DMS114 treated with DMSO at 0.1 percent for 48 hours (cell line): ENCODE measurements around the gene KLHL6.

Experiments
- DNase-seq: peaks from one replicate; lab custom pipeline; 2025; ENCODE audit not compliant: unreplicated experiment; lab: John Stamatoyannopoulos, UW

KLHL6 gene, protein sequence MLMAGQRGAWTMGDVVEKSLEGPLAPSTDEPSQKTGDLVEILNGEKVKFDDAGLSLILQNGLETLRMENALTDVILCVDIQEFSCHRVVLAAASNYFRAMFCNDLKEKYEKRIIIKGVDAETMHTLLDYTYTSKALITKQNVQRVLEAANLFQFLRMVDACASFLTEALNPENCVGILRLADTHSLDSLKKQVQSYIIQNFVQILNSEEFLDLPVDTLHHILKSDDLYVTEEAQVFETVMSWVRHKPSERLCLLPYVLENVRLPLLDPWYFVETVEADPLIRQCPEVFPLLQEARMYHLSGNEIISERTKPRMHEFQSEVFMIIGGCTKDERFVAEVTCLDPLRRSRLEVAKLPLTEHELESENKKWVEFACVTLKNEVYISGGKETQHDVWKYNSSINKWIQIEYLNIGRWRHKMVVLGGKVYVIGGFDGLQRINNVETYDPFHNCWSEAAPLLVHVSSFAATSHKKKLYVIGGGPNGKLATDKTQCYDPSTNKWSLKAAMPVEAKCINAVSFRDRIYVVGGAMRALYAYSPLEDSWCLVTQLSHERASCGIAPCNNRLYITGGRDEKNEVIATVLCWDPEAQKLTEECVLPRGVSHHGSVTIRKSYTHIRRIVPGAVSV

DNA sequence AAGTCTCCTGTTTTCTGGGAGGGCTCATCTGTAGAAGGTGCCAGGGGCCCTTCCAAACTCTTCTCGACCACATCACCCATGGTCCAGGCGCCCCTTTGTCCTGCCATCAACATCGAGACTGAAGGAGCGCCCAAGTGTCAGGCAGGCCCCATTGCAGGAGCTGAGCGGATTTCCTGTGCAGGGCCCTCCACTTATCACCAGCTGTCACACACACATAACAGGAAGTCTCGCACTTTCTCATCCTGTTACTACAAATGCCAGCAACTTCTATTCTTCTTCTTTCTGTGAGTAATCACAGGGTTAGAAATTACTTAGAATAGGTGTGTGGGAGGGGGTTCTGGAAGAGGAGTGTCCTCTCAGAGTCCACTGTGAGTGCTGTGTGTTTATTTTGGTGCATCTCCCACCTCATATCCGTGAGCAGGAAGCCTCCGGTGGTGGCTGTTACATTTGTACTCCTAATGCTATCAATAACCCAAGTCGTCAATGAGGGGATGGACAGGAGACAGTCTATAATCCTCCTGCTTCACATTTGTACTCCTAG is at the start of gene KLHL6:
Gene KLHL6 (minus strand): TSS at position 166 of the 541 bp plus-strand sequence. CDS start 53 bp downstream, at position 113.
- DNase-seq = no peak

DNA sequence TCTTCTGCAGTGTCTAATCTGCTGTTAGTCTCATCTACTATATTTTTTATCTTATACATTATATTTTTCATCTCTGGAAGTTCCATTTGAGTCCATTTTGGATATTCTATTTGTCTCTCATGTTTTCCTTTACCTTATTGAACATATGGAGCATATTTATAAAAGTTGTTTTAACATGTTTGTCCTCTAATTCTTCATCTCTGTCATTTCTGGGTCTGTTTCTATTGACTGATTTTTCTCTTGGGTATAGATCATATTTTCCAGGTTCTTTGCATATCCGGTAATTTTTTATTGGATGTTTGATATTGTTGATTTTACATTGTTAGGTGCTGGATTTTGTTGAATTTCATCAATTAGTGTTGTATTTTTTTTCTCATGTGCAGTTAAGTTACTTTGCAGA is 42.5 kb upstream of the KLHL6 start:
- DNase-seq = no peak

DNA sequence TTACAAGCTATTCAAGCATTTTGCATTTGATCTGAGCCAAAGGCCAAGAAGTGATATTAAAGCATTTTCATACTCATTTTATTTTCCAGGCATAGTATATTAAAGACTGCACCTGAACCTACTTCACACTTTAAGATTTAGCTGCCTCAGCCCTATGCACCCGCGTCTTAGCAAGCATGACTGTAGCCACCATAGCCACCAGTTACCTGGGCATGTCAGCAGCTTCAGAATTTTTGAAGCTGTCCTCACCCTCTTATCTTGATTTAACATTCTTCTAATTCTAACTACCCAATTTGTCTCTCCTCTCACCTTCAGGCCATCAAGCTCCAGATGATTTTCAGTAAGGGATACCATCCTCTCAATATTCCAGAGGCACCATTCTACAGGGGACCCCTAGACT is 39.1 kb upstream of the KLHL6 start:
- no peak for DNase-seq

DNA sequence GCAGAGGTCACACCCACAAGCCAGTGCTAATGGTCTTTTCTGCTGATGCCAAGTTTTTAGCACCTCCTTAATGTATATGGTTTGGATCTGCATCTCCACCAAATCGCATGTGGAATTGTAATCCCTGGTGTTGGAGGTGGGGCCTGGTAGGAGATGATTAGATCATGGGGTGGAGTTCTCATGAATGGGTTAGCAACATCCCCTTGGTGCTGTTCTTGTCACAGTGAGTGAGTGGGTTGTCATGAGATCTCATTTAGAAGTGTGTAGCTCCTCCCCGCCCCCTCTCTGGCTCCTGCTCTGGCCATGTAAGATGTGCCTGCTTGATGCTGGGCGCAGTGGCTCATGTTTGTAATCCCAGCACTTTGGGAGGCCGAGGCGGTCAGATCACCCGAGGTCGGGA is 37.3 kb upstream of the KLHL6 start:
- no peak for DNase-seq

DNA sequence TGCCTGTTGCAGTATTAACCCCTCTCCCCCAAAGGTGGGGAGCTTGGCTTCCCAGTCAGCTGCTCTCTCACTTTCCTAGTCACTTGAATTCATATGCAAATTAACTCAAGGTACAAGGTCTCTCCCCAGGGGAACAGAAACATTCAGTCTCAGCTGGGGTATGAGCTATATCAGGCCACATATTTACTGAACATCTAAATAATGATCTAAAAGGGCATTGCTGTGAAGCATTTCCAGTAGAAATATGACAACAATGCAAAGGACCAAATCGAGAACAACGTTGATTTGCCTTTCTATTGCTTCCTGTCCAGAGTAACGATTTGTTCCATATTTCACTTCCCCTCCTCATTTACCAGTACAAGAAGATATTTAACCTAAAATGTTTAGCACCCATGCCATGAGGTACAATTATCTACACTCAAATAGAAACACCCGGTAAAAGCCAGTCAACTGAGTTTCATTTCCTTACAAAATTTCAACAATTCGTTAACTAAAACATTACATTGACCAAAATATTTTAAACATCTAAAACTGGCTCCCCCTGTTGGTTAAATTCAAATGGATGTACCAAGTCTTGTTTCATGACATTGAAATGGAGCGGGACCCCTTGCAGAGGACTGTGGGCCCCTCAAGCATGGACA is 36.5 kb upstream of the KLHL6 start:
- DNase-seq = no peak

DNA sequence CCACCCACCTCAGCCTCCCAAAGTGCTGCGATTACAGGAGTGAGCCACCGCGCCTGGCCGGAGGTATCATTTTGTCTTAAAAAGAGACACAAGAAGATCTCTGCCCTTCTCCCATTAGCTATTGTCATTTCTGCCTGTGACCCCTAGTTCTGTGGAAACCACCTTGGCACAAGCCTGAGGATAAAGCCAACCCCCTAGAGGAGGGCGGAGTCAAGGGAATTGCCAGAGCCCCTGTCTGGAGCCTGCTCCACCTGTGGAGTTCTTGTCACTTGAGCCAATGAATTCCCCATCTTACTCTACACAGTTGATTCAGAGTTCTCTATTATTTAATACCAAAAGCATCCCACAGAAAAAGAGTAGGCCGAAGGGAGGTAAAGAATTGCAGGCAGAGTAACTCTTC is 34.9 kb upstream of the KLHL6 start:
- no peak for DNase-seq

DNA sequence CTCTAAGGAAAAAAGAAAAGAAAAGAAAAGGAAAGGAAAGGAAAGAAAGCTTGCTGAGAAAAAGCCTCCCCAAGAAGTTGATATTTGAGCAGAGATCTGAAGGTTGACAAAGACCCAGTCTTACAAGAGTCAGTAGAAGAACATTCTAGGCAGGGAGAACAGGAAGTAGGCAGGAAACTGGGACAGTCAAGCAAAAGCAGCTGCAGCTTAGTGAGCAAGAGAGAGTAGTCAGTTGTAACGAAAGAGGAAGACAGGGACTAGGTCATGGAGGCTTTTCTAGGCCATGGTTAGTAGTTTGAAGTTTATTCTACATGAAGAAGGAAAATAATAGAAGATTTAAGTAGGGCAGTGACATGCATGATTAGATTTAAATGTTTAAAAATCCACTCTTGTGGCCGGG is 31.8 kb upstream of the KLHL6 start:
- DNase-seq = no peak

DNA sequence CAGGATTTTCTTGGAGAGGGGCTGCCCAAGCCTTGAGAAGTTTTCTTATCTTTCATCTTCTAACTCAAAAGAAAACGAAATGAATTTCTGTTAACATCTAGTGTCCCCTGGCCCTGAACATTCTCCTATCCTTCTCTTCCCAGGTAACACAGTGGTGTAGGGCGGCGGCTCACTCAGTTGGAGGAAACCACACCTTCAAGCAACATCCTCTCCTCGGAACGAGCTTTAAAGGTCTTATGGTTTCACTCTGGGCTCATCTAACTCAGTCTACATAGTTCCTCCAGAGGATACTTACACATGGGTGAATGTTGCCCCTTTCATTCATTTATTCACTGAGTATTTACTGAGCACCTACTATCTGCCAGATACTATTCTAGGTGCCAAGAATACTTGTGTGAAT is 31.0 kb upstream of the KLHL6 start:
- DNase-seq = no peak

DNA sequence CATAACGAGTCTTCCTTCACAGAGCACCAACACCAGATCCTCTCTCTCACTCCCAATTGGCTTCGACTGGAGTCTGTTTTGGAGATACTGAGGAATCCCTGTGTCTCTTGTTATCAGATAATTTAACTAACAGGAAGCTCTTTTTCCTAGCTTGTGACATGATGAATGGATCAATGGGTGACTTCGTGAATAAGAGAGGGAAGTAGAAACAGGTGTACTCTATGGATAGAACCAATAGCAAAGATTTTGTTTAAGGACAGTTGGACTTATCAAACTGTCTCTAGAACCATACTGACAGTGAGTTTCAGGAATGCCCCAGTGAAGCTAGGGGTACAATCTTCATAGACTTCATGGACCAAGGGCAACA is 29.4 kb upstream of the KLHL6 start:
- DNase-seq = no peak

DNA sequence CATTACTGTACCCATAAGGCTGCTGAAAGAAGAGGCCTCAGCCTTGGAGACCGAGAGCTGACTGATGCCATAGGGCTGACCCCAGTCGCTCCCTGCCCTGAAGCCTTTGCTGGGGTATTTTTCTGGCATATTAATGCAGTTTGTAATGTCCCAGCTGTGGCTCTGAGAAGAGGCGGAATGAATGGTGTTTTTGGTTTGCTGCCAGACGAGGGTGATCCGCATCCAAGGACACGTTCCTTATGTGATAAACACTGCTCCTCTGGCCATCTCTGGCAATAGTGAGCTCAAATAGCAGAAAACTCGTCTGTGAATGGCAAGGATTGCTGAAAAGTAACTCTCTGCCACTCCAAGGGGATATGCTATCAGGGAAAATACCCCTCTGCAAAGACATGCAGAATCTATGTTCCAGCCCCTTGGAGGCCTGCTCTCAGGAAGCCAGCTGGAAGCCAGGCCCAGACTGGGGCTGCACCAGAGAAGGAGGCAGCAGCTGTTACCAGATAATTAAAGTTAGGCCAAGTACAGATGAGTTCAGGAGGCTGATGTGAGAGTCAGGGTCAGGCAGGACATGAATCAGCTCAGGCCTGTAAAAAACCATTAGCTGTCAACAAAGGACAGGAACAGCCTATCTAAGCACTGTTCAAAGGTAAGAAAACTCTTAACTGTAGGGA is 28.9 kb upstream of the KLHL6 start:
- no peak for DNase-seq

DNA sequence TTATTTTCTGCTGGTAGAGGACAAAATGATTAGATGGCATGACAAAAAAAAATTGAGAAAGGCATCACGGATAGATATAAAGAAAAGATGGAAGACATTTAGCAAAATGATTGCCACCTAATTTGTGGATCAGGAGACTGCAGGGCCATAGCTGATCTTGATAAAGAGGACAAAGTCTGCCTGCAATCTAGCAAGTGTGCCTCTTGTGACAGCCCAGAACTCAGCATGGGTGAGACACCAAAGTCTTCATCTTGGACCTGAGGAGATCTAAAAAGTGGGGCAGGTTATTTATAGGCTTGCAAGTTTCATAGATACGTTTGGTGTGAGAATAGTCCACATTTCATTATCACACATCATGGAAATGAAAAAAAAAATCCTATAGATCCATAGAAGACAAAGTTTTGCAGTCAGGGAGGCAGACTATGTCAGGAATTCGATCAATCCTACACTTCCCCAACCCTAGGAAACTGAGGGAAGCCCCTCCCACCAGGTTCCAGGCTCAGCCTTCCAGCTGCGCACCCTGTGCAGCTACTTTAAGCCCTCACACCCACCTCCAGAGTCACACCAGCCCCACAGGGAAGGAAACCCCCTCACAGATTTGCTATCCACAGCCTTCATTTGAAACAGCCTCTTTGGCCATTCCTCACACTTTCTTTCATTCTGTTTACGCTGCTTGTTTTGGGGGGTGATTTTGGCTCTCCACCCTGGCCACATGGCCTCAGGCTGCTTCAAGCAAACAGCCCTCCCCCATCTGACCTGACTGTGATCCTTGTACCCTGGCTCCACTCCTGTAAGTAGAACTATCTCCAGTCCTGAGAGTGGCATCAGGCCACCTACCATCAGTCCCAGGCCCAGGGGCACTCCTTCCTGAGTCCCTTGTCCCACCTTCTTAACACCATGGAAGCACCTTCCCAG is 28.1 kb upstream of the KLHL6 start:
- no peak for DNase-seq

DNA sequence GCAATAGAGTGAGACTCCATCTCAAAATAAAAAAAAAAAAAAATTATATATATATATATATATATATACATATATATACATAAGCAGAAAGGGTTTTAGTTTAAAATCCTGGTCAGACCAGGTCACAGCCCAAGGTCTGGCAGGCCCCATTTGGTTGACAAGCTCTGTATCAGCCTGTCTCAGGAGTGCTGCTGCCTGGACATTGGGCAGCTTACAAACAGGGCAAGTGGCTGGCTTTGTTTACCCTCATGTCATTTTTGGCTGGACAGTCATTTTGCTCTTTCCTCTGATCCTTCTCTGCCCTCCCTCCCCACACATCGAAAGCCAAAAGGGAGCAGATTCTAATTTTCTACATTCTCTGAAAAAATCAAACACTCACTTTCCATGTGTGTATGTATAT is 26.7 kb upstream of the KLHL6 start:
- DNase-seq = no peak

DNA sequence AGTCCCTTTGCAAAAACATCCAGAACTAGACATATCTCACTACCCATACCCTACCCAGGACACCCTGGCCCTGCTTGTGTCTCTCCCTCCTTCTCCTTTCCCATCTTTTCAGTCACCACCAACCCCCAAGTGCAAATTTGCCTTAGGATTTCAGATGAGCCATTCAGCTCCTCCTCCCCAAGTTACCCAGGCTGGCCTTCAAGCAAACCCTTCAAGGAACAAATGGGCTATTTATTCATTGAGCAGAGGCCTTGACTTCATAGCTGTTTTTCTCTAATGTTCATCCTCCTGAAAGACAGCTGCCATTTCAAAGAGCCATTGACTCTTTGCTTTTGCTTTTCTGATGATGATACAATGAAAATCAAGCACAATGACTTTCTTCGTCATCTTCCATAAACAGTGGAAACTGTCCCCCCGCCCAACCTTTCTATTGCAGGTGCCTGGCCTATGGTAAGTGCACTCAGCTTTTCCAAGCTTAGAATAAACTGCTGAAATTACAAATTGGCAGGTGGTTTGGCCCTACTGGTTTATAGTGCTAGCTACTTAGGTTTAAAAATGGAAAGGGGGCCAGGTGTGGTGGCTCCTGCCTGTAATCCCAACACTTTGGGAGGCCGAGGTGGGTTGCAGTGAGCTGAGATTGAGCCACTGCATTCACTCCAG is 26.1 kb upstream of the KLHL6 start:
- DNase-seq = no peak

DNA sequence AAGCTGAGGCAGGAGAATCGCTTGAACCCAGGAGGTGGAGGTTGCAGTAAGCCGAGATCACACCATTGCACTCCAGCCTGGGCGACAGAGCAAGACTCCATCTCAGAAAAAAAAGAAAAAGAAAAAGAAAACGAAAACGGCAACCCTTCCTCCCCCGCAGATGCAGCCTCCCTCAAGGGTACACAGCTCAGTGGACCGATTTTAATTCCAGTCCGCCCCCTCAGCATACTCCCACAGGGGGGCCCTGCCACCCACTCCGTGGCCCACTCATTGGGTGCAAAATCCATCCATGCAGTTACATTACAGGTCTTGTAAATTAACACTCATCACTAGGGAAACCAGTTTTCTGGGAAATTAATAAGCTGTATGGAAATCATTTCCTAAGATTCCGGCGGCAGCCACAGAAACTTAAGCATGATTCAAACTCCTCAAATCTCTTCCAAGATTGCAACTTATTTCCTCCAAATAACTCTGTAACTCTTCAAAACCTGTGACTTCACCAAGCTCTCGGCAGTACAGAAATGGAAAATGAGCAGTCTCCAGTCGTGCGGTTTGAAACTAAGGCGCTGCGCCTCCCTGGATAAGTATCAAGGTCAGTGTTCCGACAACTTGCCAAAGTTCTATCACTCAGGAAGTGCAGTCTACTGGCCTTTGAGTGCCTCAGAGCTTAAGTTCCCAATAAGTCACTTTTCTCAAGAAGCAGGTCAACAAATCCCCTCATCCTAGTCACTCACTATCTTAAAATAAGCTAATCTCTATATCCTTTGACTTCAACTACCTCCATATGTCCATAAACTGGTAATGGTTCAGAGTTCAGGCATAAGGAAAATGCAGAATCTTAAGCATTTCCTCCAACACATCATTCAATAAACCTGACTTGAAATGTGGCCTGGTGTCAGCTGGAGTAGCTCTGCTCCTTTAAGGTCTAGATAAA is 24.7 kb upstream of the KLHL6 start:
- DNase-seq = no peak

DNA sequence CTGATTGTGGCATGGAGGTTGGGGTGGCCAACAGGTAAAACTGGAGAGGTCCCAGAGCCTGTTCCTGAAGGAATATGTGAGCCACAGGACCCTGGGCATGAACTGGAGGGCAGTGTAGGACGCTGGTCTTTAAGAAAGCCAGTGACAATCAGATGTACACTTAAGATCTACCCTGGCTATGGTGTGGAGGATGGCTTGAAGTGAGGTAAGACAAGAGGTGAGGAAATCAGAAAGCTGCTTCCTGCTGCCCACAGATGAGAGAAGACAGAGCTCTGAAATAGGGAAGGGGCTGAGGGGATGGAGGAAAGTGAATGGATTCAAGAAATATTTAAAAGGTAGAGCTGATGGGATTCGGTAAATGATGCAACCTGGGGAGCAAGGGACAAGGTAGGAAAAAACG is 22.7 kb upstream of the KLHL6 start:
- DNase-seq = no peak

DNA sequence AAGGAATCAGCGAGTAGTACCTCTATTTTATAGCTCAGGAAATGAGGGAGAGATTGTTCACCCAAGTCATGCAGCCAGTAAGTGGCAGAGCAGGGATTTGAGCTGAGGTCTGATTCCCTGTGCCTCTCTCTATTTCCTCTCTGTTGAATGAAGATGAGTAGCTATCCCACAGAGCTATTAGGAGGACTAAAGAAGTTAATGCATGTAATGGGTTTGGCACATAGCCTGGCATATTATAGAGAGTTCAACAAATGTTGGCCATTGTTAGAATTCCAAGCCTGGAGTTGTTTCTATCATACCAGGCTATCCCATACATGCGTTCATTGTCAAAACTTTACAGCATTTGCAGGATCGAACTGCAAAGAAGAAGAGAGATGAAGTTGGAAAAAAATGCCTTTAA is 21.8 kb upstream of the KLHL6 start:
- no peak for DNase-seq

DNA sequence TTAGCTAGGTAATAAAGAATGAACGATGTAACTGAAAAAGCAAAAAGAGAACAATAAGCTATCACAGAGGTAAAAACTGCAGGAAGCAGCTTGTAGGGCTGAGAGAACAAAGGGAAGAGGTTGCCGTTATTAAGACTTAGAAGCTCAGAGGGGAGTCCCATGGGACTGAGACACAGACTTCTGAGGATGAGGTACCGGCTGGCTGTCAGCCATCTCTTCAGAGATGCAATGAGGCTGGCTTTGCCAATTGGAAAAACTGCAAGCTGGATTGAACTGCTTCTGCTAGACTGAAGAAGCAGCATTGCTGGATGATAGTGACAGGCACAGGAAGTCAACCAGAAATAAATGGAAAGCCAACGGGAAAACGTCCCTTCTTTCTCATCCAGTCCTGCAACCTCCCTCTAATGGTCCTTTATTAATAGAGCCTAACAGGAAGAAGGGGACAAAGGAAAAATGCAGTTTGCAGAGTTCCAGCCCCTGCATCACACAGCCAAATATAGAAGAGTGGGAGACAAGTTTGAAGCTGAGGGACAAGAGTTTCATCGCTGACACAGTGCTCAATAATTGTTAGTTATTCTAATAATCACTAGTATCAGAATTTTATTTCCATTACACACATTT is 21.1 kb upstream of the KLHL6 start:
- no peak for DNase-seq

DNA sequence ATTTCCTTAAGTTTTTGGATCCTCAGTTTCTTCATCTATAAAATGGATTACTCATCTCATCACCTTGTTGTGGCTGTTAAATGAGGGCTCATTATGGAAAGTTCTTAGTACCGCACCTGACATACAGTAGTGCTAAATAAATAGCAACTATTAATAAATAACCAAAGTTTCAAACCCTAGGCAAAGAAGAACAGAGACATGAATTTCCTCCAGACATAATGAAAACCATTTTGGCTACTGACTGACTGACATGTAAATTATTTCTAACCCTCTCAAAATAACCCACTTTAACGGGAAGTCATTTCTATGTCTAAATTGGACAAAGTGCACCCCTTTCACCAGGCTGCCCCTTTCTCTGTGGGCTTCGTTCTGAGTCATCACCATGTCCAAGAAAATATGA is 17.4 kb upstream of the KLHL6 start:
- DNase-seq = no peak
